Osteocyte (in vitro differentiated cells): Measurements from ENCODE around the gene XXYLT1. TPM values are rescaled to one million over a fixed set of nuclear protein-coding genes. Genes with fewer than 3 reads are reported as not detected.

Source experiments
- DNase-seq: peaks from one replicate; pipeline ENCODE4 v3.0.0; 2021; ENCODE audit warnings: mixed read lengths; ENCODE audit not compliant: unreplicated experiment; ENCODE audit errors: extremely low spot score
- H3K27ac Mint-ChIP-seq: one replicate; pipeline ENCODE4 v1.8.0; 2021; ENCODE audit warnings: mild to moderate bottlenecking, mixed read lengths; ENCODE audit not compliant: unreplicated experiment
- H3K27me3 Mint-ChIP-seq: one replicate; pipeline ENCODE4 v1.8.0; 2021; ENCODE audit warnings: mixed read lengths; ENCODE audit not compliant: unreplicated experiment
- H3K36me3 Mint-ChIP-seq: one replicate; pipeline ENCODE4 v1.8.0; 2021; ENCODE audit warnings: mixed read lengths; ENCODE audit not compliant: unreplicated experiment
- H3K4me1 Mint-ChIP-seq: one replicate; pipeline ENCODE4 v1.8.0; 2021; ENCODE audit warnings: mixed read lengths; ENCODE audit not compliant: unreplicated experiment
- H3K4me3 Mint-ChIP-seq: one replicate; pipeline ENCODE4 v1.8.0; 2021; ENCODE audit warnings: mild to moderate bottlenecking, moderate library complexity, mixed read lengths; ENCODE audit not compliant: unreplicated experiment
- H3K9me3 Mint-ChIP-seq: one replicate; pipeline ENCODE4 v1.8.0; 2021; ENCODE audit warnings: mixed read lengths; ENCODE audit not compliant: unreplicated experiment
- total RNA-seq: library from RNA; stranded (reverse); gene quantifications from 2 replicates; pipeline ENCODE4 v1.2.1, GENCODE V29; 2021
- TF ChIP-seq, protein P1 (sequence below): fragments of 200-600 bp; sonication (generic); IDR thresholded peaks from 2 replicates; pipeline ENCODE4 v1.5.0; 2021; ENCODE audit warnings: antibody characterized with exemption, mild to moderate bottlenecking, moderate library complexity

Gene XXYLT1
- total RNA-seq, 1 donor from 2014 or later = 35.8 TPM

DNA sequence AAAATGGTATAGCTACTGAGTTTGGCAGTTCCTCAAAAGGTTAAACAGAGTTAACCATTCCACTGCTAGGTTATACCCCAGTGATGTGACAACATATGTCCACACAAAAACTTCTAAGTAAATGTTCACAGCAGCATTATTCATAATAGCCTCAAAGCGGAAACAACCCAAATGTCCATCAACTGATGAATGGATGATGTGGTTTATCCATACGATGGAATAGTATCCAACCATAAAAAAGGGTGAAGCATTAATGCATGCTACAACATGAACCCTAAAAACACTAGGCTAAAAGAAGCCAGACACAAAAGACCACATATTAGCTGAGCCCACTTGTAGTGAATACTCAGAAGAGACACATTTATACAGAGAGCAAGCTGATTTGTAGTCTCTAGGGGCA lies 9.0 kb downstream of the XXYLT1 start:
- Mint-ChIP-seq H3K27ac (no peak overlapping the region), H3K36me3 (peaks cover 5% of the 10 kb centered on the region), H3K9me3 (no peaks in the 10 kb centered on the region), H3K4me3 (no peak overlapping the region), H3K27me3 (no peaks in the 10 kb centered on the region), H3K4me1 (peaks cover 20% of the 10 kb centered on the region)
- TF ChIP-seq, protein P1, sequence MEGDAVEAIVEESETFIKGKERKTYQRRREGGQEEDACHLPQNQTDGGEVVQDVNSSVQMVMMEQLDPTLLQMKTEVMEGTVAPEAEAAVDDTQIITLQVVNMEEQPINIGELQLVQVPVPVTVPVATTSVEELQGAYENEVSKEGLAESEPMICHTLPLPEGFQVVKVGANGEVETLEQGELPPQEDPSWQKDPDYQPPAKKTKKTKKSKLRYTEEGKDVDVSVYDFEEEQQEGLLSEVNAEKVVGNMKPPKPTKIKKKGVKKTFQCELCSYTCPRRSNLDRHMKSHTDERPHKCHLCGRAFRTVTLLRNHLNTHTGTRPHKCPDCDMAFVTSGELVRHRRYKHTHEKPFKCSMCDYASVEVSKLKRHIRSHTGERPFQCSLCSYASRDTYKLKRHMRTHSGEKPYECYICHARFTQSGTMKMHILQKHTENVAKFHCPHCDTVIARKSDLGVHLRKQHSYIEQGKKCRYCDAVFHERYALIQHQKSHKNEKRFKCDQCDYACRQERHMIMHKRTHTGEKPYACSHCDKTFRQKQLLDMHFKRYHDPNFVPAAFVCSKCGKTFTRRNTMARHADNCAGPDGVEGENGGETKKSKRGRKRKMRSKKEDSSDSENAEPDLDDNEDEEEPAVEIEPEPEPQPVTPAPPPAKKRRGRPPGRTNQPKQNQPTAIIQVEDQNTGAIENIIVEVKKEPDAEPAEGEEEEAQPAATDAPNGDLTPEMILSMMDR = no peak
- DNase-seq = no peak

DNA sequence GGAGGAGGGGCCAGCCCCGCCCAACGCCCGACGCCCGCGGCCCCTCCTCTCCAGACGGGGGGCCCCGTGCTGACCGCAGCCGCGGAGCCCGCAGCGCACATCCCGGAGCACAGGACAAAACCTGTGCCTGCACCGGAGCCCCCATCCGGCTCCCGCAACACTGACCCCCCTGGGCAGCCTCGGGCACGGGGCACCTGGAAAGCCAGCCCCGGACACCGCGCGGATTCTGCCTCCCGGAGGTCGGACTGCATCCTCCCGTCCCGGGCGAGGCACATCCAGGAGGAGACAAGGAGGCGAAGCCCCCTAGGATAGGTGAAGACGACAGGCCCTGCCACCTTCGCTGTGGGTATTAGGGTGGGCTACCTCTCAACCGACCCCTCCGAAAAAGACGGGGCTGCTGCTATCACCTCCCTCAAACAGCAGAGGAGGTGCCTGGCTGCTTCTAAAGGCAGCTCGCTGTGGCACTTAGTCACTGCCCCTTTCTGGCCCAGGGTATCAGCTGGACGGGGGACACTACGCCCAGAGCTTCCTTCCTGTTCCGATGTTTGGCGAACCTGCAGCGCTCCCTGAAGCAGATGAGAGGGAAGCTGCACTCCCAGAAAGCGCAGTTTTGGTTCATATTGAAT lies 10.6 kb downstream of the XXYLT1 start:
- TF ChIP-seq, protein P1 = peak; percentile 18
- no peak overlapping the region for H3K27ac Mint-ChIP-seq

DNA sequence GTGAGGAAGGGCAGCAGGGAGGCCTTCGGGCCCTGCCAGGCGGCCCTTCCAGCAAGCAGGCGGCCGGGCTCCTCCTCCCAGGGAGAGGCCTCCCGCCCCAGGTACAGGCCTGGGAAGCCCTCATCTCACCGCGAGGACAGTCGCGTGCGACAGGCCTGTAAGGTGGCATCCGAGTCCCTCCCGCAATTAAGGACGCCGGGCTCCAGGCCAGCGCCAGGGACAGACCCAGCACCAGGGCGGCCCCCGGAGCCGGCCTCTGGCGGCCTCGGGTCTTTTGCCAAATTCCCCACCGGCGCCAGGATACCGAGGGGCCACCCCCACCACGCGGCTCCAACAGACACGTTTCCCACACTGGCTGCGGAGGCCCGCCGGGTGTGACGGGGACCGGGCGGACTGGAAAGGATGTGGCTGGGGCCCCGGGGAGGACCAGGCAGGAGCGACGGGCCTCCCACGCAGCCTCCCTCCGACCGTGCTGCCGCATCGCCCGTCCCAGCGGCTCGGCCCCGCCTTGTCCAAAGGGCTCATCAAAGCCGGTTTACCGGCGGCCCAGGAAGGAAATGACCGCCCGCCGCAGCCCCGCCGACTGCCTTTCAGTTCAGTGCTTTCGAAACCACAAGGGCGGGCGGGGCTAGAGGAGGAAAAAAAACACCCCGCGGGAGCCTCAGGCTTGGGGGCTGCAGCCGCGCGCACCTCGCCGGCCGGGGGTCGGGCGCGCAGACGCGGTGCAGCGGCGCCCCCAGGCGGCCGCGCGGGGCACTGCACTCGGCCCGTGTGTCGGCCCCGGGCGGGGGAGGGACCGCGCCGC lies 11.3 kb downstream of the XXYLT1 start:
- Mint-ChIP-seq H3K4me1 (peaks cover 39% of the 10 kb centered on the region), H3K9me3 (no peaks in the 10 kb centered on the region), H3K4me3 (peak overlapping the region; percentile 67), H3K27ac (peak overlapping the region; percentile 60), H3K27me3 (no peaks in the 10 kb centered on the region), H3K36me3 (no peaks in the 10 kb centered on the region)
- DNase-seq = peak; percentile 96
- TF ChIP-seq, protein P1 = peak; percentile 78

More for the DNA sequence above, 10.6 kb downstream of the XXYLT1 start:
- H3K4me1 Mint-ChIP-seq = peaks cover 32% of the 10 kb centered on the region
- peak overlapping the region; percentile 64 for H3K4me3 Mint-ChIP-seq
- no peaks in the 10 kb centered on the region for H3K27me3 Mint-ChIP-seq
- no peak for DNase-seq
- H3K36me3 Mint-ChIP-seq = no peaks in the 10 kb centered on the region
- no peaks in the 10 kb centered on the region for H3K9me3 Mint-ChIP-seq

DNA sequence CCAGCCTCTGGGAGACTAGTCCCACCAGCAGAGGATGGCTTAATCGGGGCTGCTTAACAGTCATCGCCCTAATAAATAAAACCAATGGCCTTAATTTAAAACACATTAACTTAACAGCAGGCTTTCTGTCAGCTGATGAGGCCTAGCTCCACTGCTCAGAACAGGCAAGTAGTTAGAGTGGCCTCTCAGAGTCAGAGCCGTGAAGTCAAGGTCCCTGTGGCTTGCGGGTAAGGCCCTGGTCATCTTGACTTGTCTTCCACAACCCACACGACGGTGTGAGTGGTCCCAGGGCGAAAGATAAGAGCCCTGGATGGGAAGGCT lies 11.8 kb downstream of the XXYLT1 start:
- no peaks in the 10 kb centered on the region for H3K27me3 Mint-ChIP-seq
- peak overlapping the region; percentile 67 for H3K4me3 Mint-ChIP-seq
- H3K4me1 Mint-ChIP-seq = peaks cover 45% of the 10 kb centered on the region
- no peaks in the 10 kb centered on the region for H3K36me3 Mint-ChIP-seq
- peak overlapping the region; percentile 27 for H3K27ac Mint-ChIP-seq
- TF ChIP-seq, protein P1 = no peak
- H3K9me3 Mint-ChIP-seq = no peaks in the 10 kb centered on the region
- DNase-seq = no peak

DNA sequence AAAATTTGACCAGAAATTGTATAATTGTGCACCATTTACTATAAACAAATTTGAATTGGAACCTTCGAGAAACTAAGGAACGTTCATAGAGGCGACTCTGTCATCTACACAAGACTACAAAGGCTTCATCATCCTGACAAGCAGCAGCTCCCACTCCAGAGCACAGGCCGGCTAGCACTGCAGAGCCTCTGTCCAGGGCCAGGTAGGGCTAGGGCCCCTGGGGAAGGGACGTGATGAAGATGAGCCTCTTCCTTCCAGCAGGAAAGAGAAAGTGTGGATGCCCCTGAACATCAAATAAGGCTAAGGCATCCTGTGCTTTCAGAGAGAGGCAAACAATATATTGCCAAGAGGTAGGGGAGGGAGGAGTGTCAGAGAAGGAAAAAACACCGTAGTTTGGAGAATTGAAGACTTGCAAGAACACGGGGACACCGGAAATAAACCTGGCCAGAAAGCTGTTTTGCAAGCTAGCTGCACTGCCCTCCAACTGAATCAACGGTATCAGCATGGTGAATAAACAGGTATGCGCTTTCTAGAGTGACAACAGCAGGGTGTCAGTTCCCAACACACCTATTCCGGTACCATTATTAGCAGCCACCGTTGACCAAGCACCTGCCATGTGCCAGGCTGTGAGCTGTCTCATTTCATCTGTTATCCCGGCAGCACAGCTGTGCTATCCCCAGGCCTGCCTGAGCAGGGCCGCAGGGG lies 12.4 kb downstream of the XXYLT1 start:
- peak; percentile 57 for DNase-seq
- Mint-ChIP-seq H3K27me3 (no peaks in the 10 kb centered on the region), H3K4me1 (peaks cover 49% of the 10 kb centered on the region), H3K27ac (peak overlapping the region; percentile 27), H3K4me3 (peak overlapping the region; percentile 22), H3K9me3 (no peaks in the 10 kb centered on the region), H3K36me3 (no peaks in the 10 kb centered on the region)
- TF ChIP-seq, protein P1 = no peak
